D721Med (cell line): ENCODE data around the gene CNDP2.

Experiments
- DNase-seq: peaks from one replicate; pipeline ENCODE4 v3.0.0; 2011; ENCODE audit warnings: low spot score; ENCODE audit not compliant: insufficient read length
- FAIRE-seq: peaks from 2 replicates; lab custom pipeline; 2011; peaks lifted over from hg19 to GRCh38; lab: Jason Lieb, UNC
- CTCF ChIP-seq: IDR thresholded peaks from 2 replicates; pipeline ENCODE4 v1.5.1; 2012; ENCODE audit warnings: mild to moderate bottlenecking, control low read depth; ENCODE audit not compliant: insufficient read depth; ENCODE audit errors: missing control alignments

The CNDP2 gene

GRCh38 chr18:74480149-74480651 lies 16.0 kb upstream of the CNDP2 start:
- no peak for FAIRE-seq
- no peak for DNase-seq
- no peak for TF ChIP-seq CTCF

- TF ChIP-seq CTCF, result no peak
- FAIRE-seq, result peak; percentile 35
- DNase-seq, result no peak
Measured at GRCh38 chr18:74482697-74483096, 13.5 kb upstream of the CNDP2 start.

- TF ChIP-seq CTCF, result no peak
- no peak for FAIRE-seq
- DNase-seq, result no peak
Measured at GRCh38 chr18:74486119-74486849, 9.9 kb upstream of the CNDP2 start.

GRCh38 chr18:74488354-74488753 lies 7.8 kb upstream of the CNDP2 start:
- no peak for DNase-seq
- no peak for FAIRE-seq
- no peak for TF ChIP-seq CTCF

- TF ChIP-seq CTCF, result no peak
- FAIRE-seq (peak; percentile 29), DNase-seq (no peak)
Measured at GRCh38 chr18:74488864-74489263, 7.3 kb upstream of the CNDP2 start.

- TF ChIP-seq CTCF, result no peak
- no peak for FAIRE-seq
- DNase-seq, result no peak
Measured at GRCh38 chr18:74489676-74490075, 6.5 kb upstream of the CNDP2 start.

- no peak for FAIRE-seq
- TF ChIP-seq CTCF, result no peak
- DNase-seq, result no peak
Measured at GRCh38 chr18:74492259-74492658, 3.9 kb upstream of the CNDP2 start.
